Endothelial cell of umbilical vein (primary cell): ENCODE measurements around the gene RPL18. TPM values are rescaled to one million over a fixed set of nuclear protein-coding genes. Genes with fewer than 3 reads are reported as not detected.

Experiments used
- BruUV-seq: library from RNA; stranded (reverse); fragments of 400-500 nt; replicated peaks from 2 replicates; lab custom pipeline; 2021; lab: Mats Ljungman, UMichigan
- CTCF ChIA-PET: fragments of 300-600, 350-600 bp; sonication (Branson Sonifier 250); formaldehyde crosslinking; loops from one replicate; lab custom pipeline; 2021; ENCODE audit warnings: antibody characterized with exemption, inconsistent platforms; lab: Charles Lee
- POLR2A ChIA-PET: fragments of 300-600, 350-600 bp; sonication (Branson Sonifier 250); formaldehyde crosslinking; loops from one replicate; lab custom pipeline; 2021; ENCODE audit warnings: antibody characterized with exemption, inconsistent platforms; lab: Charles Lee
- DNase-seq: peaks from one replicate; pipeline ENCODE4 v3.0.0-alpha.2; 2011; ENCODE audit warnings: low read depth, low spot score
- FAIRE-seq: peaks from 2 replicates; lab custom pipeline; 2011; peaks lifted over from hg19 to GRCh38; lab: Jason Lieb, UNC
- H2AFZ ChIP-seq: 2 replicates; pipeline ENCODE4 v1.6.0; 2012; ENCODE audit warnings: low read depth, low read length, control low read depth, inconsistent platforms
- H3K27ac ChIP-seq: 2 replicates; pipeline ENCODE4 v1.5.1; 2011; ENCODE audit warnings: low read depth, mild to moderate bottlenecking, control low read depth, low read length, moderate library complexity; ENCODE audit not compliant: insufficient read depth
- H3K27me3 ChIP-seq, 2 experiments: 2 replicates each; pipeline versions ENCODE4 v1.6.0 to v1.6.1; 2011; ENCODE audit warnings: low read length in 2 of 2, mixed read lengths in 1 of 2; ENCODE audit not compliant: control insufficient read depth in 2 of 2, insufficient read depth in 2 of 2
- H3K36me3 ChIP-seq, 2 experiments: 2 replicates in 1 of 2; 3 replicates in 1 of 2; pipeline ENCODE4 v1.5.1; 2011; ENCODE audit warnings: low read length in 2 of 2, mild to moderate bottlenecking in 1 of 2, moderate library complexity in 1 of 2; ENCODE audit not compliant: control insufficient read depth in 2 of 2, insufficient read depth in 2 of 2; ENCODE audit errors: extremely low read depth in 1 of 2
- H3K4me1 ChIP-seq: 3 replicates; pipeline ENCODE4 v1.5.1; 2011; ENCODE audit warnings: mild to moderate bottlenecking, low read length; ENCODE audit not compliant: control insufficient read depth, insufficient read depth; ENCODE audit errors: extremely low read depth
- H3K4me2 ChIP-seq: 2 replicates; pipeline ENCODE4 v1.6.1; 2011; ENCODE audit warnings: low read length, control low read depth, mixed read lengths; ENCODE audit not compliant: insufficient read depth
- H3K4me3 ChIP-seq, 3 experiments: fragments of 200-600 bp in 1 of 3; sonication (generic), shearing (Covaris generic) in 1 of 3; replicated peaks in 1 of 3; 2 replicates each; pipeline ENCODE4 v1.5.1; 2011 to 2016; ENCODE audit warnings: control low read depth in 3 of 3, low read length in 3 of 3, mild to moderate bottlenecking in 2 of 3, inconsistent platforms in 1 of 3, low read depth in 1 of 3, moderate library complexity in 1 of 3; ENCODE audit not compliant: insufficient read depth in 1 of 3
- H3K79me2 ChIP-seq: 2 replicates; pipeline ENCODE4 v1.6.0; 2012; ENCODE audit warnings: low read length, inconsistent platforms; ENCODE audit not compliant: control insufficient read depth, insufficient read depth
- H3K9ac ChIP-seq: replicated peaks from 2 replicates; pipeline ENCODE3; 2011; ENCODE audit warnings: low read length, control low read depth; ENCODE audit not compliant: insufficient read depth; ENCODE audit errors: extremely low read depth
- H3K9me1 ChIP-seq: replicated peaks from 3 replicates; pipeline ENCODE4 v1.6.0; 2011; ENCODE audit warnings: mild to moderate bottlenecking, low read length; ENCODE audit not compliant: control insufficient read depth, insufficient read depth; ENCODE audit errors: extremely low read depth
- H3K9me3 ChIP-seq: replicated peaks from 2 replicates; pipeline ENCODE4 v1.5.1; 2012; ENCODE audit warnings: low read length, inconsistent platforms; ENCODE audit not compliant: control insufficient read depth, insufficient read depth
- H4K20me1 ChIP-seq: replicated peaks from 2 replicates; pipeline ENCODE3; 2011; ENCODE audit warnings: mild to moderate bottlenecking, low read length; ENCODE audit not compliant: control insufficient read depth, insufficient read depth; ENCODE audit errors: extremely low read depth
- CTCF ChIP-seq, 2 donors: IDR thresholded peaks; 1 replicate in 1 of 2; 2 replicates in 1 of 2; pipeline ENCODE4 v1.5.1; 2011; ENCODE audit warnings: low read length in 2 of 2, mild to moderate bottlenecking in 2 of 2, moderate library complexity in 2 of 2, control low read depth in 1 of 2, inconsistent platforms in 1 of 2, low read depth in 1 of 2; ENCODE audit not compliant: insufficient read depth in 1 of 2; ENCODE audit errors: extremely low read depth in 1 of 2
- EZH2 ChIP-seq: IDR thresholded peaks from 2 replicates; pipeline ENCODE4 v1.6.1; 2012; ENCODE audit warnings: borderline replicate concordance, low read depth, mild to moderate bottlenecking, moderate library complexity, low read length, inconsistent platforms; ENCODE audit not compliant: severe bottlenecking
- FOS ChIP-seq: IDR thresholded peaks from 2 replicates; pipeline ENCODE4 v1.6.1; 2011; ENCODE audit warnings: mild to moderate bottlenecking, low read length, moderate library complexity, borderline replicate concordance; ENCODE audit not compliant: insufficient read depth
- GATA2 ChIP-seq: IDR thresholded peaks from 2 replicates; pipeline ENCODE4 v1.7.0; 2011; ENCODE audit warnings: low read depth, mild to moderate bottlenecking, moderate library complexity, mixed read lengths, low read length; ENCODE audit not compliant: insufficient read length, insufficient read depth
- JUN ChIP-seq: IDR thresholded peaks from 2 replicates; pipeline ENCODE4 v1.6.1; 2011; ENCODE audit warnings: borderline replicate concordance, low read depth; ENCODE audit not compliant: insufficient read length, insufficient read depth
- MYC ChIP-seq: IDR thresholded peaks from one replicate; pipeline ENCODE4 v1.6.1; 2011; ENCODE audit warnings: mild to moderate bottlenecking, low read depth, low read length
- POLR2A ChIP-seq: IDR thresholded peaks from 2 replicates; pipeline ENCODE4 v1.6.1; 2012; ENCODE audit warnings: low read depth, mild to moderate bottlenecking, control low read depth, low read length
- POLR2AphosphoS5 ChIP-seq: IDR thresholded peaks from 2 replicates; pipeline ENCODE4 v1.6.1; 2012; ENCODE audit warnings: low read depth, mild to moderate bottlenecking, control low read depth, low read length, moderate library complexity; ENCODE audit not compliant: insufficient read depth
- dilution Hi-C: fragments of 300-500 bp; cut with MboI; formaldehyde crosslinking; loops from one replicate; pipeline ENCODE4 v1.15.0; 2019; ENCODE audit warnings: low sequenced_read_pairs; ENCODE audit not compliant: extremely low pct_ligation_motif_present
- intact Hi-C: fragments of 100-400 bp; cut with micrococcal nuclease; formaldehyde crosslinking; loops from one replicate; pipeline ENCODE4 v1.10.0; 2022
- polyA plus RNA-seq, 4 experiments: library from polyadenylated mRNA; depleted of rRNA in 3 of 4; stranded (reverse) in 3 of 4; unstranded in 1 of 4; fragments of >200 nt; gene quantifications; 2 replicates each; pipeline versions ENCODE4 v1.2.1 to v1.2.3, GENCODE V29; 2011 to 2012; ENCODE audit warnings: missing spikeins in 1 of 4
- total RNA-seq: library from RNA; stranded (reverse); gene quantifications from 2 replicates; pipeline ENCODE4 v1.2.3, GENCODE V29; 2021

Gene RPL18
- total and polyA plus RNA-seq, 2 donors (not counting 3 experiments of a cell fraction or from before 2014, with no cell fraction given), result 1,407 to 2,154 TPM

- H3K9me3 ChIP-seq, result no peaks in the 10 kb centered on the region
- BruUV-seq, result no TSS peak
- dilution Hi-C loops (no loop called here), intact Hi-C loops (no loop called here)
- ChIA-PET CTCF (interaction anchor here (0.9 to 1.0 kb wide), 3 partner anchors 44 to 123 kb away, joined by 3 read pairs; no protein-coding TSS in a partner anchor), POLR2A (interaction anchor here (2.0 kb wide), 1 partner anchor 9 kb away, joined by 10 read pairs; the partner anchor contains the start of genes RPL18 and SPHK2)
- FAIRE-seq, result no peak
- no peak for DNase-seq
- H4K20me1 ChIP-seq, result no peaks in the 10 kb centered on the region
- no peaks in the 10 kb centered on the region for H3K27me3 ChIP-seq
- TF ChIP-seq EZH2 (no peak), JUN (no peak), CTCF (IDR thresholded peaks at IDR 0.05; ENCODE audit: extremely low read depth in 1 of 2, insufficient read depth in 1 of 2, low read depth in 1 of 2, low read length in 2 of 2) (no peak), FOS (no peak), MYC (no peak), POLR2AphosphoS5 (no peak), GATA2 (no peak), POLR2A (no peak)
- peaks cover 14% of the 10 kb centered on the region for H3K4me1 ChIP-seq
- no peaks in the 10 kb centered on the region for H3K79me2 ChIP-seq
- H3K36me3 ChIP-seq, result peaks cover 0 to 2% of the 10 kb centered on the region in 2 experiments
- H2AFZ ChIP-seq, result no peak overlapping the region
- no peak overlapping the region for H3K27ac ChIP-seq
- H3K4me2 ChIP-seq, result no peak overlapping the region
- no peak overlapping the region for H3K4me3 ChIP-seq
- H3K9ac ChIP-seq, result no peak overlapping the region
- no peaks in the 10 kb centered on the region for H3K9me1 ChIP-seq
Observed at GRCh38 chr19:48628486-48629296, 9.7 kb upstream of the RPL18 start.
